PC-9 (cell line): Measurements from ENCODE around the gene EIF4G1. TPM values are rescaled to one million over a fixed set of nuclear protein-coding genes. Genes with fewer than 3 reads are reported as not detected.

Experiments
- BruUV-seq: library from RNA; stranded (reverse); fragments of 400-500 nt; replicated peaks from 2 replicates; lab custom pipeline; 2021; lab: Mats Ljungman, UMichigan
- CTCF ChIA-PET: fragments of 300-600 bp; sonication (Branson Sonifier 250); formaldehyde crosslinking; loops from one replicate; lab custom pipeline; 2022; ENCODE audit warnings: antibody characterized with exemption; lab: Charles Lee
- POLR2A ChIA-PET: fragments of 300-600 bp; sonication (Branson Sonifier 250); formaldehyde crosslinking; loops from one replicate; lab custom pipeline; 2022; ENCODE audit warnings: antibody characterized with exemption; ENCODE audit not compliant: unreplicated experiment; lab: Charles Lee
- DNase-seq, 2 experiments: peaks; one replicate each; pipeline versions ENCODE4 v3.0.0 to v3.0.0-alpha.2; 2015 to 2022; ENCODE audit warnings: mixed read lengths in 1 of 2
- H2AFZ ChIP-seq: fragments of 200-600 bp; sonication (generic); 2 replicates; pipeline ENCODE4 v1.8.1; 2017; ENCODE audit warnings: antibody characterized with exemption
- H3F3A ChIP-seq: fragments of 200-600 bp; sonication (generic); 2 replicates; pipeline ENCODE4 v1.8.1; 2017; ENCODE audit warnings: antibody characterized with exemption, mild to moderate bottlenecking, low read depth; ENCODE audit not compliant: insufficient read depth
- H3K27ac ChIP-seq: fragments of 200-600 bp; sonication (generic); 2 replicates; pipeline ENCODE4 v1.6.1; 2016; ENCODE audit warnings: mixed run types
- H3K27me3 ChIP-seq: fragments of 200-600 bp; sonication (generic); 2 replicates; pipeline ENCODE4 v1.6.1; 2016; ENCODE audit warnings: low read depth, mixed run types; ENCODE audit not compliant: insufficient read depth
- H3K36me3 ChIP-seq: fragments of 200-600 bp; sonication (generic); 2 replicates; pipeline ENCODE4 v1.6.1; 2016; ENCODE audit warnings: low read depth, mixed run types
- H3K4me1 ChIP-seq: fragments of 200-600 bp; sonication (generic); replicated peaks from 2 replicates; pipeline ENCODE4 v1.6.1; 2016; ENCODE audit warnings: mixed run types; ENCODE audit not compliant: insufficient read depth
- H3K4me2 ChIP-seq: fragments of 200-600 bp; sonication (generic); 2 replicates; pipeline ENCODE4 v1.6.1; 2017; ENCODE audit warnings: mixed run types
- H3K4me3 ChIP-seq: fragments of 200-600 bp; sonication (generic); 2 replicates; pipeline ENCODE4 v1.6.1; 2016; ENCODE audit warnings: mixed run types
- H3K79me2 ChIP-seq: fragments of 200-600 bp; sonication (generic); 2 replicates; pipeline ENCODE4 v1.6.1; 2017; ENCODE audit warnings: low read depth, mixed run types
- H3K9me2 ChIP-seq: fragments of 200-600 bp; sonication (generic); 2 replicates; pipeline ENCODE4 v1.8.1; 2017; ENCODE audit warnings: mild to moderate bottlenecking; ENCODE audit not compliant: insufficient read depth
- H3K9me3 ChIP-seq: fragments of 200-600 bp; sonication (generic); 2 replicates; pipeline ENCODE4 v1.8.1; 2016; ENCODE audit warnings: low read depth; ENCODE audit not compliant: insufficient read depth
- H4K20me1 ChIP-seq: fragments of 200-600 bp; sonication (generic); 2 replicates; pipeline ENCODE4 v1.8.1; 2017; ENCODE audit not compliant: insufficient read depth
- CTCF ChIP-seq: fragments of 200-600 bp; sonication (generic); conservative IDR thresholded peaks from 2 replicates; pipeline ENCODE4 v1.6.1; 2017; ENCODE audit warnings: mixed run types, antibody characterized with exemption, mild to moderate bottlenecking, moderate library complexity
- EZH2 ChIP-seq: fragments of 200-600 bp; sonication (generic); IDR thresholded peaks from 2 replicates; pipeline ENCODE4 v1.8.0; 2017; ENCODE audit warnings: antibody characterized with exemption, low read depth
- intact Hi-C: fragments of 100-400 bp; cut with micrococcal nuclease; formaldehyde crosslinking; loops from one replicate; pipeline ENCODE4 v1.10.0; 2022; ENCODE audit not compliant: unreplicated experiment
- total RNA-seq: library from RNA; stranded (reverse); gene quantifications from 2 replicates; pipeline ENCODE4 v1.2.3, GENCODE V29; 2021

Gene EIF4G1
- total RNA-seq, 1 experiment from 2014 or later = 657 TPM

- no peak for DNase-seq
- Histone ChIP-seq H3K9me2 (no peaks in the 10 kb centered on the region), H3F3A (peaks cover 88% of the 10 kb centered on the region), H2AFZ (no peak overlapping the region), H3K27ac (no peak overlapping the region), H3K79me2 (peaks cover 12% of the 10 kb centered on the region; the same call in 1 of the 2 replicates), H3K27me3 (no peaks in the 10 kb centered on the region), H3K9me3 (no peaks in the 10 kb centered on the region), H3K4me3 (no peak overlapping the region), H3K4me2 (no peak overlapping the region), H4K20me1 (peaks cover 30% of the 10 kb centered on the region), H3K36me3 (peaks cover 41% of the 10 kb centered on the region), H3K4me1 (0 out of 2 replicates have a peak, but pooled peaks cover 2% of the 10 kb centered on the region)
- TF ChIP-seq CTCF = no peak
- TF ChIP-seq EZH2 = no peak
- TSS peak; percentile 3 for BruUV-seq
- POLR2A ChIA-PET = no interaction called here
- CTCF ChIA-PET = no interaction called here
- intact Hi-C loops = no loop called here
These were observed 5.7 kb upstream of the EIF4G1 start for GRCh38 chr3:184308744-184309143.

GRCh38 chr3:184311633-184312032 is 2.8 kb upstream of the EIF4G1 start:
- DNase-seq = no peak
- CTCF ChIA-PET = no interaction called here
- peaks cover 78% of the 10 kb centered on the region for H3F3A ChIP-seq
- POLR2A ChIA-PET = interaction anchor here (0.6 kb wide), 2 partner anchors 8 to 135 kb away, joined by 4 to 7 read pairs; no protein-coding TSS in a partner anchor
- H3K27ac ChIP-seq = peak overlapping the region; percentile 20; the same call in 1 of the 2 replicates
- H2AFZ ChIP-seq = no peak overlapping the region
- no peaks in the 10 kb centered on the region for H3K27me3 ChIP-seq
- peaks cover 20% of the 10 kb centered on the region for H3K79me2 ChIP-seq
- intact Hi-C loops = loop anchor here (5.0 kb wide), 1 partner anchor 36 kb away; no protein-coding TSS in a partner anchor
- H4K20me1 ChIP-seq = peaks cover 19% of the 10 kb centered on the region
- no peak overlapping the region for H3K4me3 ChIP-seq
- BruUV-seq = no TSS peak
- H3K4me1 ChIP-seq = peaks cover 16% of the 10 kb centered on the region
- H3K9me2 ChIP-seq = no peaks in the 10 kb centered on the region
- H3K4me2 ChIP-seq = no peak overlapping the region
- TF ChIP-seq CTCF (no peak), EZH2 (no peak)
- H3K9me3 ChIP-seq = no peaks in the 10 kb centered on the region
- peaks cover 24% of the 10 kb centered on the region for H3K36me3 ChIP-seq

DNA sequence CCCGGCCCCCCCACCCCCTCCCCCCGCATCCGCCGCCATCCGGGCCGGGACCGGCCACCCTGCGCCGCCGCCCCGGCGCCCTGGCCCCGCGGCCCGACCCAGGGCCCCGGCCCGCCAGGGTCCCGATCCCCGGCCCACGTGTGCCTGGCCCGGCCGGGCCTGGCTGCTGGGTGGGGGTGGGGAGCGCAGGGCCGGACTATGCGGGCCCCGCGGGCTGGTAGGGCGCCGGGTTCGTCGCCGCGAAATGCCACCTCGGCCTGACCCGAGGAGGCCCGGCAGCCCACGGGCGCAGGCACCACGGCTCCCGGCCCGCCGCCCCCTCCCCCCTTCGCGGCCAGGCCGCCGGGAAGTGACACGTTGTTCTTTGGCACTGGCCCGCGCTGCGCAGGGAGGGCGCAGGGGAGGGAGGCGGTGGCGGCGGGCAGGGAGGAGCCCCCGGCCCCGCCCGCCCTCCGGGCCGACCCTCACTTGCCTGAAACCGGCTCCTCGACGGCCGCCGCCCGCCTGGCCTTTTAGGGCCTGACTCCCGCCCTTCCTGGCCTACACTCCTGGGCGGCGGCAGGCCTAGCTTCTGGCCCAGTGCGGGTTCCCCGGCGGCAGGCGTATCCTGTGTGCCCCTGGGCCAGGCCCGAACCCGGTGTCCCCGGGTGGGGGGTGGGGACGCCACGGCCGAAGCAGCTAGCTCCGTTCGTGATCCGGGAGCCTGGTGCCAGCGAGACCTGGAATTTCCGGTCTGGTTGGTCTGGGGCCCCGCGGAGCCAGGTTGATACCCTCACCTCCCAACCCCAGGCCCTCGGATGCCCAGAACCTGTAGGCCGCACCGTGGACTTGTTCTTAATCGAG is 515 bp downstream of the EIF4G1 start:
- Histone ChIP-seq H3K4me2 (peak overlapping the region; percentile 75), H3K9me2 (no peaks in the 10 kb centered on the region), H4K20me1 (peaks cover 47% of the 10 kb centered on the region), H3K9me3 (no peaks in the 10 kb centered on the region), H3K36me3 (peaks cover 29% of the 10 kb centered on the region), H3K27ac (peak overlapping the region; percentile 84), H3K79me2 (peaks cover 50% of the 10 kb centered on the region), H3K4me3 (peak overlapping the region; percentile 63), H2AFZ (no peak overlapping the region), H3K27me3 (no peaks in the 10 kb centered on the region), H3F3A (peaks cover 77% of the 10 kb centered on the region), H3K4me1 (peaks cover 49% of the 10 kb centered on the region)
- POLR2A ChIA-PET = interaction anchor here (0.5 to 0.7 kb wide), 3 partner anchors 14 to 1639 kb away, joined by 4 to 18 read pairs (median 4); partner anchors contain the start of gene ABCF3
- BruUV-seq = no TSS peak
- CTCF ChIA-PET = interaction anchor here (0.6 kb wide), 1 partner anchor 247 kb away, joined by 3 read pairs; the partner anchor contains the start of gene EPHB3
- DNase-seq = peak; percentile 70 to 85
- intact Hi-C loops = loop anchor here (1.0 to 5.0 kb wide), 5 partner anchors 16 to 141 kb away; partner anchors contain the start of genes AP2M1 and PSMD2
- no peak for TF ChIP-seq EZH2
- TF ChIP-seq CTCF = no peak
